SK-N-SH (cell line): ENCODE data around the gene APBB1IP. TPM values are rescaled to one million over a fixed set of nuclear protein-coding genes. Genes with fewer than 3 reads are reported as not detected.

Source experiments
- CTCF ChIA-PET: fragments of 300-600, 350-600 bp; formaldehyde crosslinking; extraction: SDS; loops from one replicate; lab custom pipeline; 2021; lab: Yijun Ruan, JAX
- POLR2A ChIA-PET: fragments of 350-600 bp; sonication (Branson Sonifier 250); formaldehyde crosslinking; extraction: SDS; loops from one replicate; lab custom pipeline; 2020; ENCODE audit warnings: antibody characterized with exemption, inconsistent platforms; lab: Yijun Ruan, JAX
- DNase-seq: peaks from one replicate; pipeline ENCODE4 v3.0.0; 2012
- H2AFZ ChIP-seq: fragments of 200-600 bp; sonication (generic); 2 replicates; pipeline ENCODE4 v1.8.1; 2016; ENCODE audit warnings: antibody characterized with exemption, mild to moderate bottlenecking, low read depth
- H3F3A ChIP-seq: fragments of 200-600 bp; sonication (generic); replicated peaks from 2 replicates; pipeline ENCODE3; 2016; ENCODE audit warnings: antibody characterized with exemption, mild to moderate bottlenecking; ENCODE audit not compliant: insufficient read depth
- H3K27ac ChIP-seq, 2 experiments: fragments of 200-500 bp in 1 of 2; fragments of 200-600 bp in 1 of 2; sonication (Bioruptor generic) in 1 of 2; sonication (generic), shearing (Covaris generic) in 1 of 2; 2 replicates each; pipeline versions ENCODE4 v1.5.1 to v1.6.1; 2014 to 2016; ENCODE audit warnings: low read depth in 2 of 2, inconsistent platforms in 1 of 2, low read length in 1 of 2, mild to moderate bottlenecking in 1 of 2, mixed read lengths in 1 of 2
- H3K27me3 ChIP-seq: fragments of 200-600 bp; sonication (generic), shearing (Covaris generic); 2 replicates; pipeline ENCODE4 v1.6.1; 2016; ENCODE audit warnings: mixed run types; ENCODE audit not compliant: insufficient read depth
- H3K36me3 ChIP-seq, 2 experiments: fragments of 200-500 bp in 1 of 2; fragments of 200-600 bp in 1 of 2; sonication (Bioruptor generic) in 1 of 2; sonication (generic) in 1 of 2; replicated peaks in 1 of 2; 2 replicates each; pipeline versions ENCODE3 to v1.5.1; 2014 to 2016; ENCODE audit warnings: low read length in 1 of 2, mild to moderate bottlenecking in 1 of 2; ENCODE audit not compliant: insufficient read depth in 2 of 2, control insufficient read depth in 1 of 2
- H3K4me1 ChIP-seq, 2 experiments: fragments of 200-500 bp in 1 of 2; fragments of 200-600 bp in 1 of 2; sonication (Bioruptor generic) in 1 of 2; sonication (generic), shearing (Covaris generic) in 1 of 2; 2 replicates each; pipeline versions ENCODE4 v1.5.1 to v1.6.1; 2014 to 2016; ENCODE audit warnings: low read depth in 1 of 2, low read length in 1 of 2, mixed run types in 1 of 2; ENCODE audit not compliant: insufficient read depth in 2 of 2, control insufficient read depth in 1 of 2
- H3K4me2 ChIP-seq: fragments of 200-600 bp; sonication (generic), shearing (Covaris generic); 2 replicates; pipeline ENCODE4 v1.6.1; 2017; ENCODE audit warnings: mixed run types
- H3K4me3 ChIP-seq, 2 experiments: fragments of 200-500 bp in 1 of 2; fragments of 200-600 bp in 1 of 2; sonication (Bioruptor generic) in 1 of 2; sonication (generic), shearing (Covaris generic) in 1 of 2; 2 replicates each; pipeline versions ENCODE4 v1.5.1 to v1.8.1; 2014 to 2016; ENCODE audit warnings: low read depth in 2 of 2, inconsistent platforms in 1 of 2, low read length in 1 of 2, mild to moderate bottlenecking in 1 of 2, mixed read lengths in 1 of 2, moderate library complexity in 1 of 2
- H3K79me2 ChIP-seq: fragments of 200-600 bp; sonication (generic); 2 replicates; pipeline ENCODE4 v1.8.1; 2017; ENCODE audit warnings: mild to moderate bottlenecking; ENCODE audit not compliant: insufficient read depth
- H3K9ac ChIP-seq: fragments of 200-600 bp; sonication (generic); 2 replicates; pipeline ENCODE4 v1.6.1; 2017; ENCODE audit warnings: mixed run types
- H3K9me2 ChIP-seq: fragments of 200-600 bp; sonication (generic); 2 replicates; pipeline ENCODE4 v1.6.1; 2017; ENCODE audit warnings: mixed run types
- H3K9me3 ChIP-seq: fragments of 200-600 bp; sonication (generic); 2 replicates; pipeline ENCODE4 v1.6.1; 2017; ENCODE audit warnings: mixed run types, mild to moderate bottlenecking, moderate library complexity
- H4K20me1 ChIP-seq: fragments of 200-600 bp; sonication (generic); 2 replicates; pipeline ENCODE4 v1.6.1; 2017; ENCODE audit warnings: mild to moderate bottlenecking, mixed run types; ENCODE audit not compliant: insufficient read depth
- EP300 ChIP-seq, 2 experiments: IDR thresholded peaks; 2 replicates each; pipeline versions ENCODE4 v1.4.0 to v1.6.1; 2012; ENCODE audit warnings: borderline replicate concordance in 1 of 2, low read depth in 1 of 2, low read length in 1 of 2
- EZH2phosphoT487 ChIP-seq: fragments of 200-600 bp; sonication (generic); IDR thresholded peaks from 2 replicates; pipeline ENCODE4 v1.6.1; 2017; ENCODE audit warnings: low read depth, mixed run types, mild to moderate bottlenecking, antibody characterized with exemption, moderate library complexity, borderline replicate concordance
- FOSL2 ChIP-seq: IDR thresholded peaks from 2 replicates; pipeline ENCODE4 v1.4.0; 2012; ENCODE audit warnings: low read depth, mild to moderate bottlenecking, moderate library complexity, borderline replicate concordance
- FOXJ3 ChIP-seq: sonication (generic); formaldehyde crosslinking; IDR thresholded peaks from 2 replicates; pipeline ENCODE4 v1.5.1; 2020; ENCODE audit warnings: mild to moderate bottlenecking, missing genetic modification reagents
- GATA2 ChIP-seq: sonication (generic); formaldehyde crosslinking; IDR thresholded peaks from 2 replicates; pipeline ENCODE4 v1.5.0; 2020; ENCODE audit warnings: mild to moderate bottlenecking, missing genetic modification reagents
- JUND ChIP-seq: IDR thresholded peaks from 2 replicates; pipeline ENCODE4 v1.4.0; 2012
- MAX ChIP-seq: IDR thresholded peaks from 2 replicates; pipeline ENCODE4 v1.4.0; 2012; ENCODE audit warnings: low read depth
- MEF2A ChIP-seq: IDR thresholded peaks from 2 replicates; pipeline ENCODE4 v1.4.0; 2012; ENCODE audit warnings: low read depth, borderline replicate concordance
- NFIC ChIP-seq: IDR thresholded peaks from 2 replicates; pipeline ENCODE4 v1.4.0; 2012; ENCODE audit warnings: borderline replicate concordance
- PBX3 ChIP-seq: IDR thresholded peaks from 2 replicates; pipeline ENCODE4; 2012
- POLR2AphosphoS5 ChIP-seq: IDR thresholded peaks from 2 replicates; pipeline ENCODE4 v1.6.1; 2012; ENCODE audit warnings: low read depth, low read length
- RAD21 ChIP-seq: IDR thresholded peaks from 2 replicates; pipeline ENCODE4 v1.6.1; 2012; ENCODE audit warnings: mild to moderate bottlenecking, low read length
- RCOR1 ChIP-seq: fragments of 150-350 bp; IDR thresholded peaks from 2 replicates; pipeline ENCODE4 v1.6.1; 2017; ENCODE audit warnings: antibody characterized with exemption, low read length
- REST ChIP-seq: IDR thresholded peaks from 2 replicates; pipeline ENCODE4 v1.6.1; 2012; ENCODE audit warnings: mild to moderate bottlenecking, low read depth, low read length, moderate library complexity
- RXRA ChIP-seq: IDR thresholded peaks from 2 replicates; pipeline ENCODE4 v1.4.0; 2012; ENCODE audit warnings: low read depth, mild to moderate bottlenecking, borderline replicate concordance
- SIN3A ChIP-seq: IDR thresholded peaks from 2 replicates; pipeline ENCODE4 v1.6.1; 2012; ENCODE audit warnings: low read depth, mild to moderate bottlenecking, low read length, moderate library complexity, borderline replicate concordance
- TAF1 ChIP-seq: IDR thresholded peaks from 2 replicates; pipeline ENCODE4 v1.6.1; 2012; ENCODE audit warnings: low read depth, mild to moderate bottlenecking, low read length, moderate library complexity, borderline replicate concordance
- TCF12 ChIP-seq: IDR thresholded peaks from 2 replicates; pipeline ENCODE4 v1.4.0; 2012
- TEAD4 ChIP-seq: IDR thresholded peaks from 2 replicates; pipeline ENCODE4 v1.4.0; 2012; ENCODE audit warnings: mild to moderate bottlenecking, borderline replicate concordance; ENCODE audit not compliant: insufficient read depth
- WGBS: methylation state at CpG from one replicate; pipeline ENCODE4 v1.1.6; 2017; ENCODE audit warnings: low lambda C conversion rate; 5-methylcytosine and 5-hydroxymethylcytosine counted together
- polyA plus RNA-seq, 3 experiments: library from polyadenylated mRNA; depleted of rRNA; stranded (reverse); fragments of >200 nt; gene quantifications; 2 replicates each; pipeline ENCODE4 v1.2.3, GENCODE V29; 2012

The APBB1IP gene
- polyA plus RNA-seq, 1 of the 3 experiments (the other 2 are of a cell fraction): not detected

- no peak overlapping the region for H2AFZ ChIP-seq
- ChIA-PET CTCF (no interaction called here), POLR2A (no interaction called here)
- H3K79me2 ChIP-seq: no peaks in the 10 kb centered on the region
- no peaks in the 10 kb centered on the region for H3K36me3 ChIP-seq
- no peak for DNase-seq
- no peak overlapping the region for H3K27ac ChIP-seq
- TF ChIP-seq TCF12 (no peak), SIN3A (no peak), NFIC (no peak), EP300 (IDR thresholded peaks at IDR 0.05; ENCODE audit: borderline replicate concordance in 1 of 2, low read depth in 1 of 2, low read length in 1 of 2) (no peak), MEF2A (no peak), TEAD4 (no peak), MAX (no peak), REST (no peak), FOSL2 (no peak), EZH2phosphoT487 (no peak), POLR2AphosphoS5 (no peak), GATA2 (no peak), FOXJ3 (CRISPR knock-in tag) (no peak), RAD21 (no peak), TAF1 (no peak), JUND (no peak), RXRA (no peak)
- H3F3A ChIP-seq: no peaks in the 10 kb centered on the region
- H3K4me1 ChIP-seq: no peaks in the 10 kb centered on the region
- H3K9ac ChIP-seq: no peak overlapping the region
- WGBS: 15% methylated on average over 5 of the region's 5 CpGs
- no peaks in the 10 kb centered on the region for H3K9me3 ChIP-seq
- no peak overlapping the region for H3K4me2 ChIP-seq
- H3K27me3 ChIP-seq: no peaks in the 10 kb centered on the region; the same call in 1 of the 2 replicates
- no peak overlapping the region for H3K4me3 ChIP-seq
- no peaks in the 10 kb centered on the region for H3K9me2 ChIP-seq
- H4K20me1 ChIP-seq: no peaks in the 10 kb centered on the region
Observed at GRCh38 chr10:26446258-26446657, 8.1 kb downstream of the APBB1IP start.

- no peak overlapping the region for H3K4me2 ChIP-seq
- no peak overlapping the region for H3K27ac ChIP-seq
- no peaks in the 10 kb centered on the region for H3K9me2 ChIP-seq
- H3K36me3 ChIP-seq: no peaks in the 10 kb centered on the region
- H3K9me3 ChIP-seq: no peaks in the 10 kb centered on the region
- no peaks in the 10 kb centered on the region for H3F3A ChIP-seq
- H3K79me2 ChIP-seq: no peaks in the 10 kb centered on the region
- POLR2A ChIA-PET: no interaction called here
- H3K9ac ChIP-seq: no peak overlapping the region
- TF ChIP-seq RCOR1 (no peak), TAF1 (no peak), GATA2 (no peak), PBX3 (no peak), RXRA (no peak)
- CTCF ChIA-PET: interaction anchor here (0.7 kb wide), 1 partner anchor 864 kb away, joined by 3 read pairs; no protein-coding TSS in a partner anchor
- H2AFZ ChIP-seq: peak overlapping the region; percentile 29; the same call in 1 of the 2 replicates
- no peak overlapping the region for H3K4me3 ChIP-seq
- no peaks in the 10 kb centered on the region for H4K20me1 ChIP-seq
- no peaks in the 10 kb centered on the region; the same call in 1 of the 2 replicates for H3K27me3 ChIP-seq
- H3K4me1 ChIP-seq: no peaks in the 10 kb centered on the region
- DNase-seq: no peak
Observed at GRCh38 chr10:26448292-26448691, 10.2 kb downstream of the APBB1IP start.
